Effector memory CD8-positive, alpha-beta T cell (primary cell): Measurements from ENCODE around the gene DBNL.

Source experiments
- ATAC-seq: fragments of 150-1000 bp; cut with Tn5 transposase; replicated peaks from 2 replicates; pipeline ENCODE4 v1.10.0; 2021; ENCODE audit warnings: mild to moderate bottlenecking, moderate library complexity
- DNase-seq, 3 experiments: peaks; one replicate each; pipeline ENCODE4 v3.0.0; 2021
- H3K27ac Mint-ChIP-seq, 2 donors: one replicate each; pipeline ENCODE4 v1.8.0; 2022; ENCODE audit warnings: mild to moderate bottlenecking in 2 of 2, mixed read lengths in 2 of 2, moderate library complexity in 2 of 2
- H3K27me3 Mint-ChIP-seq, 2 donors: one replicate each; pipeline ENCODE4 v1.8.0; 2022; ENCODE audit warnings: mixed read lengths in 2 of 2
- H3K36me3 Mint-ChIP-seq: one replicate; pipeline ENCODE4 v1.8.0; 2022; ENCODE audit warnings: mild to moderate bottlenecking, moderate library complexity, mixed read lengths; ENCODE audit not compliant: insufficient read depth
- H3K4me1 Mint-ChIP-seq, 2 donors: one replicate each; pipeline ENCODE4 v1.8.0; 2022; ENCODE audit warnings: low read depth in 2 of 2, mixed read lengths in 2 of 2
- H3K4me3 Mint-ChIP-seq, 2 donors: one replicate each; pipeline ENCODE4 v1.8.0; 2022; ENCODE audit warnings: mild to moderate bottlenecking in 2 of 2, mixed read lengths in 2 of 2, moderate library complexity in 2 of 2
- H3K9me3 Mint-ChIP-seq, 2 donors: one replicate each; pipeline ENCODE4 v1.8.0; 2022; ENCODE audit warnings: mixed read lengths in 2 of 2

DBNL gene

DNA sequence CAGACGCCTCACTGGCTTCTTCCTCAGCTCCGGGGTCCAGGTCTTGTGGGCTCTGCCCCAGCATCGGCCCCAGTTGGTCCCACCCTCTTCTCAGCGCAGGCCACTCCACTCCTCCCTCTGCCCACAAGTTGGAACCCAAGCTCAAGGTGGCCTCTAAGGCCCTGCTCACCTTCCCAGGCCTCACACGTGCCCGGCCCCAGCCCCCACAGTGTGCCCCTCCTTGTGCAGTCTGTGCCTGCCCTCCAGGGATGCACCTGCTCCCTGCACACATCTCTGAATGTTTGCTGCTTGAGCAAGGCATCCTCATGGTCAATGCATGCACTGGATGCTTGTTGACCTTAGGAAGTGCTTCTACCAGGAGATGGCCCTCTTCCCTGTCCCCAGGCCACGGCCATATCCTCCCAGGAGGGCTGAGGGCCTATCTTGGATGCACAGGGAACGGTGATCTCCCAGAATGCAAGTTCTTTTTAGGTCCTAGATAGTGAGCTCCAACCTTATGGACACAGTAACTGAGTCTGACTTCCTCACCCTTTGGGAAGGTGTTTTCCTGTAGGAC is 51.9 kb downstream of the DBNL start:
- no peak for DNase-seq
- no peak for ATAC-seq
- no peak overlapping the region for H3K4me3 Mint-ChIP-seq
- peaks cover 0 to 14% of the 10 kb centered on the region in 2 donors for H3K27me3 Mint-ChIP-seq
- H3K27ac Mint-ChIP-seq: no peak overlapping the region
- H3K9me3 Mint-ChIP-seq: no peaks in the 10 kb centered on the region
- no peaks in the 10 kb centered on the region for H3K4me1 Mint-ChIP-seq
- H3K36me3 Mint-ChIP-seq: peaks cover 5% of the 10 kb centered on the region

DNA sequence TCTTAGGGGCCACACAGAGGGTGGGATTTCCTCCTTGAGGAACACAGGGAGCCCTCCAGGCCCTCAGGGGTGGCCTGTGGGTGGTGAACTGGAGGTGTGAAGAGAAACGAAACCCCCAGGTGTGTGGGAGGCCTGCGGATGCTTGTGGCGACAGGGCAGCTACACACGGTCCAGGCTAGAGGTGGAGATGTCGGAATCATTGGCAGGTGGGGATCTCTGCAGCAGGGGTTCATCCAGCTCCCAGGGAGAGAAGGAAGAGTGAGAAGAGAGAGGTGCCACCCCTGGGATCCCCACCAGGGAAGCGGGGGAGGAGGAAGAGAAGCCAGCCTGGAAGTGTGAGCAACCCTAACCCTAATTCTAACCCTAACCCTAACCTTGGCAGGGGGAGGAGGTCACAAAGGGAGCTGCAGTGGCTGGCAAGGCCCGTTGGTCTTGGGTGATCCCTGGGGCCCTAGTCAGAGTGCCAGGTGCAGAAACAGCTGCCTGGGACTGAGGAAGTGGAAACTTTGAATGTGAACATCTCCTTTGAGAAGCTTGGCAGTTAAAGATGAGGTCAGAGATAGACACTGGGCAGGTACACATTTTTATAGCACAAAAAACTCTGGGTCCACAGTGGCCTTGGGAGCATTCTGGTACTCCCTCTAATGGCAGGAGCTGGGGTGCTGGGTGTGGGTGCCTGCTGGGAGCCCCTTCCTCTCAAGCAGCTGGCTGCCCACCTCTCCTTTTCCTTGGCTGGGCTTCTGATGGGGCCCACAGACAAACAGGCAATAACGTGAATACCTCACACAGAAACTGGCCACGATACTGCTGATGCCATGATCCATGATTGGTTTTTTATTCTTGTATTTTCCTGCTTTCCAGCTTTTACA is 52.8 kb downstream of the DBNL start:
- ATAC-seq (no peak), DNase-seq (no peak)
- Mint-ChIP-seq H3K4me1 (no peaks in the 10 kb centered on the region), H3K27me3 (peaks cover under 1 to 19% of the 10 kb centered on the region in 2 donors), H3K36me3 (peaks cover 5% of the 10 kb centered on the region), H3K9me3 (no peaks in the 10 kb centered on the region), H3K4me3 (no peak overlapping the region), H3K27ac (no peak overlapping the region)

DNA sequence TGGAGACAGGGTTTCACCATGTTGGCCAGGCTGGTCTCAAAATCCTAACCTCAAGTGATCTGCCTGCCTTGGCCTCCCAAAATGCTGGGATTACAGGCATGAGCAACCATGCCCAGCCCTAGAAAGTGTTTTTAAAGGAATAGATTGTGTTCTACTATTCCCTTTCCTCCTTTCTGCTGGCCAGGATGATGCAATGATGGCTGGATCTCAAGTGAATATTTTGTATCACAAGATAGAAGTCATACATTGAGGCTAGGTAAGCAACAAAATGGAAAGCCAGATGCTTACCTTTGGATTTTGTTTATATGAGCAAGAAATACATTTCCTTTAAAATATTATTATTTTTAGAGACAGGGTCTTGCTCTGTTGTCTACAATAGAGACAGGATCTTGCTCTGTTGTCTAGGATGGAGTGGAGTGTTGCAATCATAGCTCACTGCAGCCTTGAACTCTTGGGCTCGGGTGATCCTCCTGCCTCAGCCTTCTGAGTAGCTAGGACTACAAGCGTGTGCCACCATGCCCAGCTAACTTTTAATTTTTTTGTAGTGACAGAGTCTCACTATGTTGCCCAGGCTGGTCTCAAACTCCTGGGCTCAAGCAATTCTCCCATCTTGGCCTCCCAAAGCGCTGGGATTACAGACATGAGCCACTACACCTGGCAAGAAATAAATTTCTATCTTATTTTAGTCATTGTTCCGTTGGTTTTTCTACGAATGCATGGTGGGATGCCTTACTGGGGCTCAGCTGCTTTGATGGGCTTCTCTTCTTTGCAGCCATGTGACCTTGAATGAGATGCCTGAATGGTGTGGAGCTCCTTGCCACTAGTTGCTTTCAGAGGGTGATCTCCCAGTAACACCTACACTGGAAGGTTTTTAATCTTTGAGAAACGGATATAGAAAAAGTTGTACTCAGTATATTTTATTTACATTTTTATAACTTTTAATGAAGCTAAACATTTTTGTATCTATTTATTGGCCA is 53.9 kb downstream of the DBNL start:
- Mint-ChIP-seq H3K27ac (no peak overlapping the region), H3K36me3 (peaks cover 3% of the 10 kb centered on the region), H3K27me3 (peaks cover 11 to 29% of the 10 kb centered on the region in 2 donors), H3K4me3 (no peak overlapping the region), H3K4me1 (peaks cover 0 to under 1% of the 10 kb centered on the region in 2 donors), H3K9me3 (no peaks in the 10 kb centered on the region)
- DNase-seq (no peak), ATAC-seq (no peak)

DNA sequence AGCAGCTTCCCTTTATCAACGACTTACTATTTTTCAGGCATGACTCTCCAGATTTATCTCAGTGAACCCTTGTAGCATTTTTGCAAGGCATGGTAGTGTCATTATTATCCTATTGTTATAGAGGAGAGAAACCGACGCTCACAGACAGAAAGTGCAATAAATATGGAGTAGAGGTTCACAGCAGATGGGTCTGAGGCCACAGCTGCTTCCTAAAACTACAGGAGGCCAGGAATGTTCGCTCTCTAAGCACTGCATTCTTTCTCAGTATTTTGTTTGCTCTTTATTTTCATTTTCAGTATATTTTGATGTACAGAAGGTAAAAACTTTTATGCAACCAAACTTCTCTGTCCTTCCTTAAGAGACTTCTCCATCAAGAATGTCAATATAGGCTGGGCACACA is 55.2 kb downstream of the DBNL start:
- DNase-seq (no peak), ATAC-seq (no peak)
- peaks cover 14 to 34% of the 10 kb centered on the region in 2 donors for H3K27me3 Mint-ChIP-seq

DNA sequence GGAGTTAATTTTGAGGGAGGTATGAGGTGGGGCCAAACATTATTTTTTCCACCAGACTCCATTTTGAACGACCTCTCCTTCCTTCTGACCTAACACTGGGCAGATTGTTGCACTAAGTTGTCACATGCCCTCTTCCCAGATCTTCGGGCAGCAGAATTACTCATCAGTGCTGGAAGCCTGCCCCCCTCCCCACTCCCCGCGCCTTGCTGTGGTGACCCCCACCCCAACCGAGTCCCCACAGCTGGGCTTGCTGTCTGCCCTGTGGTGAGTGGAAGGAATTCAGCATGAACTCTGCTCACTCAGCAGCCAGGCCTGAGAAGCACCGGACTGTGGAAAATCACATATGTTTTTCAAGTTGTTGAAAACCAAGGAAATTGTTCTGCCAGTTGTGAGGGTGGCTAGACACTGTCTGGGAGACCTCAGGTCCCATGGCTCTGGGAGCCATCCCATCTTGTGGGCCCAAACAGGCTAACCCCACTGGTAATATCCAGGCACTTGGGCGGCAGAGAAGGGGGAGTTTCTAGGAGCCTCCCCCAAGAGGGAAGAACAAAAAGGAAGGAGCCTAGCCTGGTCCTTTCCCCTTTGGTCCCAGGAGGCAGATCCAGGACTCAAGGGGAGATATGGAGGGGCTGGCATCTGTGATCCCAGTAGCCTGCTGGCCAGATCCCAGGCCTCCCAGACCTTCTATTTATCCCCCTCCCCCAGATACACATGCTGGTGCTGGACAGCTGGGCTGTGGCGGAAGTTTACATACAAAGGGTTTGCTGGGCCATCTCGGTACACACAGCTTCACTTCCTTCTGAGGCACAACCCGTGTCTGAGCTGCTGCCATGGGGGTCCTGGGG is 56.2 kb downstream of the DBNL start:
- Mint-ChIP-seq H3K36me3 (no peaks in the 10 kb centered on the region), H3K9me3 (no peaks in the 10 kb centered on the region), H3K4me1 (peaks cover 0 to 3% of the 10 kb centered on the region in 2 donors), H3K27ac (no peak overlapping the region), H3K4me3 (no peak overlapping the region), H3K27me3 (peaks cover 23 to 44% of the 10 kb centered on the region in 2 donors)
- ATAC-seq: no peak
- DNase-seq: no peak

More for the DNA sequence above, 55.2 kb downstream of the DBNL start:
- no peak overlapping the region for H3K27ac Mint-ChIP-seq
- no peaks in the 10 kb centered on the region for H3K9me3 Mint-ChIP-seq
- peaks cover 0 to 1% of the 10 kb centered on the region in 2 donors for H3K4me1 Mint-ChIP-seq
- no peaks in the 10 kb centered on the region for H3K36me3 Mint-ChIP-seq
- no peak overlapping the region for H3K4me3 Mint-ChIP-seq

DNA sequence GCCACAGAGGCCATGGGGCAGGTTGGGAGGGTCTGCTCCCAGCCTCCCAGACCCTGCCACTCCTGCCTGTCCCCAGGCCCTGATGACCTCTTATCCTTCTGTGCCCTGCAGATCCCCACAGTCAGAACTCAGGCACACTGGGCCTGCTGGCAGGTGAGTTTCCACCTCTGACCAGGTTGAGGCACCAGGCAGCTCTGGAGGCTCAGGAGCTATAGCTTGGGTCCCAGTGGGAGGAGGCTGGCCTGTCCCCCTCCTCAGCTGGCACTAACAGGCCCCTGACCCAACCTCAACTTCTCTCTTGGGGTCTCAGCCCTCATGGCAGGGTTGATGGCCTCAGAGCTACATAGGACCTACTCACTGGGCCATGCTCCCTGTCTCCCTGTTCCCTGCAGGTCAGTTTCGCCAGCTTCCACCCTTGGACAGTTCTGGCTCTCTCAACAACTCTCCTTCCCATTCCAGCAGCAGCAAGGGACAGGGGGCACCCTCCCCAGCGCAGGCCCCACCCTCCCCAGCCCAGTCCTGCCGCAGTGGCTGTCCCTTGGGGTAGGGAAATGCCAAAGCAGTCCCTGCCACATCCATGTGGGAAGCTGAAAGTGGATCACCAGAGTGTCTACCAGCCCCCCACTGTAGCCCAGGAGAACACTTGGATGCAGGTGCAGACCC is 56.9 kb downstream of the DBNL start:
- Mint-ChIP-seq H3K9me3 (no peaks in the 10 kb centered on the region), H3K27me3 (peaks cover 31 to 49% of the 10 kb centered on the region in 2 donors), H3K27ac (no peak overlapping the region), H3K4me1 (peaks cover 0 to 3% of the 10 kb centered on the region in 2 donors), H3K4me3 (no peak overlapping the region), H3K36me3 (no peaks in the 10 kb centered on the region)
- DNase-seq: no peak
- no peak for ATAC-seq

DNA sequence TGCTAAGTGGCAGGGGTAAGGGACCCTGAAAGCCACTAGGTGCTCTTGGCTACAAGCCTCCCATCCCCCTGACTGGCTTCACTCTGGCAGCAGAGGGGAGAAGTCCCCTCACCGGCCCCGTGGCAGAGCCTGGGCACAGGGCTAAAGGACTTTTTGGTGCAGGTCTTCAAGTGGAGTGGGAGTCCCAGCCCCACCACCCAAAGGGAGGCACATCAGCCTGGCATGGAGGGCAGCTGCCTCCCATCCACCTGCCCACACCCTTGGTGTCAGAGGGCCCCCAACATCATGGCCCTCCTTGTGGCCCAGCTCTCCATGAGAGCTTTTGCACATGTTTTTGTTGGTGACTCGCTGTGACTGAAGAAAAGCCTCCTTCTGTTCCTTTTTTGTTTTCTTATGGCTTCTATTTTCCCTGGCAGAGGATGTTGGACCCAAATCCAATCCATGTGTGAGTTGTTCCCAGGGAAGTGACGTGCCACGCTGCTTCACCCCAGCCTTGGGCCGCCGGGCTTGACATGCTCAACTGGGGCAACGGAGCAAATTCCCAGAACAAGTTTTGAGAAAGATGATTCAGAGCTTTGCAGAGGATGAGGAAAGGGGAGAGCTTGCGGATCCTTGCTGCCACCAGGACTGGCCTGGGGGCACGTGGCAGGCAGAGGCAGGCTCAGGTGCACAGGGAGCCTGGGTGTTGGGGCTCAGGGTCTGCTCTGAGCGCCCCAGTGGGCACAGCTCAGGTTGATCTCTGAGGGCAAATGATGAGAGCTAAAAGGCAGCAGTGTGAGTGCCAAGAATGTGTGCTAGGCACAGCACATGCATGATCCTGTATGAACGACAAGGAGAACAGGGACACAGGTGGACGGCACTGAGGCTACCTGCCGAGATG is 57.7 kb downstream of the DBNL start:
- no peak overlapping the region for H3K27ac Mint-ChIP-seq
- H3K36me3 Mint-ChIP-seq: no peaks in the 10 kb centered on the region
- H3K9me3 Mint-ChIP-seq: no peaks in the 10 kb centered on the region
- no peak overlapping the region for H3K4me3 Mint-ChIP-seq
- peaks cover 31 to 51% of the 10 kb centered on the region in 2 donors for H3K27me3 Mint-ChIP-seq
- ATAC-seq (no peak), DNase-seq (no peak)
- H3K4me1 Mint-ChIP-seq: peaks cover 0 to 3% of the 10 kb centered on the region in 2 donors

DNA sequence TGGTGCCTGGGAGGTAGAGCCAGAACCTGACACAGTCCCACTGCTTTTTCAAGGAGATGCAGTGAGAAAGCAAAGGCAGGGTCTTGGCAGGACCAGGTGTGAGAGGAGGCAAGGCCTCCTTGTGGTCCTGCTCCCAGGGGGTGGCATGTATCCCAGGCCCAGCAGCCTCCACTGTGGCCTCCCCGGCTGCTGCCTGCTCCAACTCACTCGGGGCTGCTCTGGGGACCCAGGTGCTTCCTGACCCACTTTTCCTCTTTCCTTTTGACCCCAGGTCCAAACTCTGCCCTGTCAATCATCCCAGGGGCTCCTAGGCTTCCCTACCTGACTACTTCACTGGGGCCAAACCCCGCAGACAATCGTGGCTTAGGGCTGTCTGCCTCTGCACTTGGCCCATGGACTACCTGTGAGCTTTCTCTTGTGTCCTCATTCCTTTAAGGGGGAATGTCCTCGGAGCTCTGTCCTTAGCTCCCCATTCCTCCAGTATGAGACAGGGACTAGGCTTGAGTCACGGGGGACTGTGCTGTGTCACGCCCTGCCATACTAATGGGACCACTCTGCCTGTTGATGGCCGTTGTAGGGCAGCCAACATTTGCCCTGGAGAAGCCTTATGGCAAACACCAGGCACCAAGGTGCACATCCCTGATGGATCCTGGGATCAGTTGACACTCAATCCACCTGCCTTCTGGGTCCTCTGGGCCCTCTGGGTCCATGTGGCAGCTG is 58.5 kb downstream of the DBNL start:
- H3K9me3 Mint-ChIP-seq: no peaks in the 10 kb centered on the region
- no peak for DNase-seq
- no peaks in the 10 kb centered on the region for H3K36me3 Mint-ChIP-seq
- peaks cover 0 to 3% of the 10 kb centered on the region in 2 donors for H3K4me1 Mint-ChIP-seq
- peaks cover 31 to 59% of the 10 kb centered on the region in 2 donors for H3K27me3 Mint-ChIP-seq
- no peak for ATAC-seq
- H3K4me3 Mint-ChIP-seq: peak overlapping the region; percentile 36 to 40
- H3K27ac Mint-ChIP-seq: no peak overlapping the region

DNA sequence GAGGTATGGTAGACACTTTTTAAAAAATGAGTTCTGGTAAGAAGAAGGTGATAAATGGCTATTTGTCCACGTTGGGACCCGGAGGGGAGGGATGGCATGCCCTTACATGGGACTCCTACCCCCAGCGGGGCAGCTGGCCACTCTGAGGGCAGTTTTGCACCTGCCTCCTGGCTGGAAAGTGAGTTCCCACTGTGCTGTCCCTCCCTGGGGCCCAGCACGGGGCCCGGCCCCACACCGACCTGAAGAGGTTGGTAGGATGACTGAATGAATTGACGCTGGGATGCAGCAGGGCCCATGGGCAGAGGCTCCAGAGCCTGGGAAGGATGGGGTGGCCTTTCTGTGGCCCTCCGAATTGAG is 59.0 kb downstream of the DBNL start:
- no peak overlapping the region for H3K27ac Mint-ChIP-seq
- H3K4me1 Mint-ChIP-seq: peaks cover 0 to 3% of the 10 kb centered on the region in 2 donors
- H3K4me3 Mint-ChIP-seq: peak overlapping the region; percentile 36 to 40
- no peaks in the 10 kb centered on the region for H3K9me3 Mint-ChIP-seq
- no peaks in the 10 kb centered on the region for H3K36me3 Mint-ChIP-seq
- H3K27me3 Mint-ChIP-seq: peaks cover 31 to 64% of the 10 kb centered on the region in 2 donors
- ATAC-seq (no peak), DNase-seq (no peak)

DNA sequence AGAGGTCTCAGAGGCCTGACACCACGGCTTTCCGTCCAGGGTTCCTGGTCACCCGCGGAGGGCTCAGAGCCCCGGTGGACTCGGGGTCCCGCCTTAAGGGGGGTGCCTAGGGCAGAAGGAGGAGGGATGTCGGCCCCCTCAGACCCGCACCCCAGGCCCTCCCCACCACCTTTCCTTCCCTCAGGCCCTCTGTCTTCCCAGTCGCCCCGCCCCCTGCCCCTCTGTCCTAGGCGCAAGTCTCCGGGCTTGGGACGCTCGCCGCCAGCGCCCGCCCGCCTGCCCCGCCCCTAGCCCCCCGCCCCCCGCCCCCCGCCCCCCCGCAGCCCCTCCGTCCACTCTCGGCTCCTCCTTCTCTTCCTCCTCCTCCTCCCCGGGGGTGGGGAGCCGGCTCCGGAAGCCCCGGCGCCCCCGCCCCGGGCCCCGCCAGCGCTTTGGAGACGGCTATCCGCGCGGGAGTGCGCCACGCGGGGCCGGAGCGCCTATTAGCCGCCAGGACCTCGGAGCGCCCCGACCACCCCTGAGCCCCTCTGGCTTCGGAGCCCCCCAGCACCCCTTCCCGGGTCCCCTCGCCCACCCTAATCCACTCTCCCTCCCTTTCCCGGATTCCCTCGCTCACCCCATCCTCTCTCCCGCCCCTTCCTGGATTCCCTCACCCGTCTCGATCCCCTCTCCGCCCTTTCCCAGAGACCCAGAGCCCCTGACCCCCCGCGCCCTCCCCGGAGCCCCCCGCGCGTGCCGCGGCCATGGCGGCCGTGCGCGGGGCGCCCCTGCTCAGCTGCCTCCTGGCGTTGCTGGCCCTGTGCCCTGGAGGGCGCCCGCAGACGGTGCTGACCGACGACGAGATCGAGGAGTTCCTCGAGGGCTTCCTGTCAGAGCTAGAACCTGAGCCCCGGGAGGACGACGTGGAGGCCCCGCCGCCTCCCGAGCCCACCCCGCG is 59.7 kb downstream of the DBNL start, which contains the start of gene AEBP1:
AEBP1 (plus strand) TSS at position 423 of the 937 bp plus-strand sequence; CDS start at position 744, 321 bp downstream.
- peaks cover 0 to 3% of the 10 kb centered on the region in 2 donors for H3K4me1 Mint-ChIP-seq
- DNase-seq: no peak

More for the DNA sequence above, 59.7 kb downstream of the DBNL start, which contains the start of gene AEBP1:
- Mint-ChIP-seq H3K36me3 (no peaks in the 10 kb centered on the region), H3K4me3 (peak within 1 kb of the TSS; percentile 40 to 58), H3K27ac (no peak within 1 kb of the TSS), H3K9me3 (no peaks in the 10 kb centered on the region), H3K27me3 (peaks cover 31 to 68% of the 10 kb centered on the region in 2 donors)
- ATAC-seq: peak; percentile 75
